ENCODE data around the gene PCSK7. TPM values are rescaled to one million over a fixed set of nuclear protein-coding genes. Genes with fewer than 3 reads are reported as not detected.
"Not testable (repeated sequence)": the region's sequence is repeated elsewhere in the genome, so short reads cannot be mapped to it uniquely, and the experiment has no call there.

Gene PCSK7
- total RNA-seq, 2 experiments from 2014 or later = 98.8 to 107 TPM

- peaks cover 27% of the 10 kb centered on the region for H3K36me3 Mint-ChIP-seq (ENCODE audit: low read depth)
- H3K4me3 Mint-ChIP-seq; POLR2A ChIA-PET; DNase-seq; H3K9me3 Mint-ChIP-seq; ATAC-seq; H3K4me1 Mint-ChIP-seq (ENCODE audit: low read depth); H3K27ac Mint-ChIP-seq; CTCF ChIA-PET; H3K27me3 Mint-ChIP-seq: not testable (repeated sequence)
- intact Hi-C loops (cut with micrococcal nuclease) = loop anchor here (5.0 kb wide), 1 partner anchor 75 kb away; no protein-coding TSS in a partner anchor
These were observed 25.0 kb downstream of the PCSK7 start for GRCh38 chr11:117206859-117207258.

- intact Hi-C loops (cut with micrococcal nuclease) = loop anchor here (5.0 kb wide), 1 partner anchor 74 kb away; no protein-coding TSS in a partner anchor
These were observed 25.8 kb downstream of the PCSK7 start for GRCh38 chr11:117206111-117206510.

GRCh38 chr11:117205211-117205818 lies 26.6 kb downstream of the PCSK7 start:
- no peak overlapping the region for H3K27ac Mint-ChIP-seq
- DNase-seq (no peak), ATAC-seq (no peak)
- no peak for TF ChIP-seq CTCF (IDR thresholded peaks at IDR 0.05)
- no peaks in the 10 kb centered on the region for H3K27me3 Mint-ChIP-seq
- intact Hi-C loops (cut with micrococcal nuclease) = loop anchor here (5.0 kb wide), 1 partner anchor 73 kb away; no protein-coding TSS in a partner anchor
- H3K9me3 Mint-ChIP-seq = no peaks in the 10 kb centered on the region
- peaks cover 20% of the 10 kb centered on the region for H3K36me3 Mint-ChIP-seq (ENCODE audit: low read depth)
- ChIA-PET POLR2A (interaction anchor here (1.1 kb wide), 2 partner anchors 25 to 36 kb away, joined by 3 to 6 read pairs; no protein-coding TSS in a partner anchor), CTCF (no interaction called here)
- H3K4me3 Mint-ChIP-seq = no peak overlapping the region
- no peaks in the 10 kb centered on the region for H3K4me1 Mint-ChIP-seq (ENCODE audit: low read depth)

More at GRCh38 chr11:117206111-117206510, 25.8 kb downstream of the PCSK7 start:
- H3K27me3 Mint-ChIP-seq; H3K4me3 Mint-ChIP-seq; H3K9me3 Mint-ChIP-seq; DNase-seq; H3K27ac Mint-ChIP-seq; CTCF ChIA-PET; ATAC-seq; H3K4me1 Mint-ChIP-seq (ENCODE audit: low read depth): not testable (repeated sequence)
- POLR2A ChIA-PET = interaction anchor here (1.1 kb wide), 1 partner anchor 36 kb away, joined by 3 read pairs; no protein-coding TSS in a partner anchor
- H3K36me3 Mint-ChIP-seq (ENCODE audit: low read depth) = peaks cover 23% of the 10 kb centered on the region

- ATAC-seq (no peak), DNase-seq (no peak)
- no peaks in the 10 kb centered on the region for H3K4me1 Mint-ChIP-seq (ENCODE audit: low read depth)
- no peaks in the 10 kb centered on the region for H3K9me3 Mint-ChIP-seq
- H3K4me3 Mint-ChIP-seq = no peak overlapping the region
- H3K27ac Mint-ChIP-seq = peak overlapping the region; percentile 40
- no peak for TF ChIP-seq CTCF (IDR thresholded peaks at IDR 0.05)
- peaks cover 16% of the 10 kb centered on the region for H3K36me3 Mint-ChIP-seq (ENCODE audit: low read depth)
- H3K27me3 Mint-ChIP-seq = no peaks in the 10 kb centered on the region
- CTCF ChIA-PET = no interaction called here
- POLR2A ChIA-PET = interaction anchor here (1.1 to 4.4 kb wide), 3 partner anchors 16 to 26 kb away, joined by 3 to 21 read pairs (median 6); no protein-coding TSS in a partner anchor
- intact Hi-C loops (cut with micrococcal nuclease) = loop anchor here (5.0 kb wide), 1 partner anchor 72 kb away; no protein-coding TSS in a partner anchor
These were observed 27.4 kb downstream of the PCSK7 start for GRCh38 chr11:117204283-117205080.

GRCh38 chr11:117203069-117203407 lies 28.8 kb downstream of the PCSK7 start:
- no peak overlapping the region for H3K4me3 Mint-ChIP-seq

More at GRCh38 chr11:117203069-117203407, 28.8 kb downstream of the PCSK7 start:
- peak overlapping the region; percentile 15 for H3K27ac Mint-ChIP-seq
- H3K27me3 Mint-ChIP-seq = no peaks in the 10 kb centered on the region
- H3K4me1 Mint-ChIP-seq (ENCODE audit: low read depth) = no peaks in the 10 kb centered on the region
- H3K36me3 Mint-ChIP-seq (ENCODE audit: low read depth) = peaks cover 16% of the 10 kb centered on the region
- POLR2A ChIA-PET = interaction anchor here (1.3 to 4.4 kb wide), 3 partner anchors 18 to 36 kb away, joined by 3 to 21 read pairs (median 3); no protein-coding TSS in a partner anchor
- H3K9me3 Mint-ChIP-seq = no peaks in the 10 kb centered on the region
- intact Hi-C loops (cut with micrococcal nuclease) = no loop called here
- CTCF ChIA-PET = no interaction called here
- no peak for DNase-seq
- TF ChIP-seq CTCF (IDR thresholded peaks at IDR 0.05) = no peak
- ATAC-seq = no peak
